K562 (cell line): ENCODE measurements around the gene SRRM4. TPM values are rescaled to one million over a fixed set of nuclear protein-coding genes. Genes with fewer than 3 reads are reported as not detected.

Experiments
- CBX2 ChIP-seq: fragments of 200-600 bp; sonication (generic); IDR thresholded peaks from one replicate; pipeline ENCODE4 v1.6.1; 2012; ENCODE audit warnings: mild to moderate bottlenecking, low read length, inconsistent platforms; ENCODE audit not compliant: insufficient read depth, poor library complexity, severe bottlenecking
- ETV6 ChIP-seq, 3 experiments: fragments of 150-350 bp in 1 of 3; sonication (generic) in 1 of 3; formaldehyde crosslinking in 1 of 3; IDR thresholded peaks; 2 replicates each; pipeline versions ENCODE4 v1.6.1 to v1.8.0; 2014 to 2022; ENCODE audit warnings: borderline replicate concordance in 2 of 3, low read depth in 2 of 3, antibody characterized with exemption in 1 of 3, low read length in 1 of 3, mild to moderate bottlenecking in 1 of 3, missing genetic modification reagents in 1 of 3
- HNRNPUL1 ChIP-seq: fragments of 200-400 bp; formaldehyde crosslinking; IDR thresholded peaks from 2 replicates; pipeline ENCODE4 v1.6.1; 2017; ENCODE audit warnings: low read length
- KAT8 ChIP-seq: fragments of 450-650 bp; IDR thresholded peaks from 2 replicates; pipeline ENCODE4 v1.6.1; 2016; ENCODE audit warnings: low read depth, mild to moderate bottlenecking
- MCM5 ChIP-seq: fragments of 450-650 bp; IDR thresholded peaks from 2 replicates; pipeline ENCODE4 v1.6.1; 2016; ENCODE audit warnings: low read depth
- MTF1 ChIP-seq: fragments of 250-450 bp; sonication (Bioruptor Pico); IDR thresholded peaks from 2 replicates; pipeline ENCODE4 v1.9.0; 2021; ENCODE audit warnings: moderate library complexity, mild to moderate bottlenecking, inconsistent platforms, borderline replicate concordance
- NCOR1 ChIP-seq: fragments of 450-650 bp; IDR thresholded peaks from 2 replicates; pipeline ENCODE4 v1.6.1; 2016; ENCODE audit warnings: mild to moderate bottlenecking, moderate library complexity
- NONO ChIP-seq, 2 experiments: fragments of 200-400 bp in 1 of 2; fragments of 450-650 bp in 1 of 2; formaldehyde crosslinking in 1 of 2; IDR thresholded peaks; 2 replicates each; pipeline ENCODE4 v1.6.1; 2017; ENCODE audit warnings: low read depth in 2 of 2, mild to moderate bottlenecking in 2 of 2, moderate library complexity in 2 of 2, low read length in 1 of 2
- SMARCA5 ChIP-seq: fragments of 450-650 bp; IDR thresholded peaks from 2 replicates; pipeline ENCODE4 v1.6.1; 2016
- ZNF311 ChIP-seq: fragments of 250-450 bp; sonication (Bioruptor Pico); IDR thresholded peaks from 2 replicates; pipeline ENCODE4 v1.4.0; 2020; ENCODE audit warnings: mild to moderate bottlenecking, moderate library complexity
- ZNF318 ChIP-seq, 2 experiments: fragments of 450-650 bp; IDR thresholded peaks; 2 replicates each; pipeline ENCODE4 v1.6.1; 2016; ENCODE audit warnings: mild to moderate bottlenecking in 2 of 2, borderline replicate concordance in 1 of 2, low read depth in 1 of 2, moderate library complexity in 1 of 2
- polyA plus RNA-seq, 8 experiments: library from polyadenylated mRNA; depleted of rRNA in 4 of 8; stranded (reverse) in 5 of 8; unstranded in 3 of 8; fragments of >200 nt; fragmentation: Nextera tagmentation in 2 of 8; fragmentation: Illumina TruSeq in 1 of 8; extraction: Ambion mirVana in 2 of 8; extraction: Trizol in 1 of 8; gene quantifications; 2 replicates each; pipeline versions ENCODE4 v1.2.1 to v1.2.3, GENCODE V29; 2011 to 2014; ENCODE audit warnings: inconsistent platforms in 1 of 8, missing spikeins in 1 of 8
- total RNA-seq, 7 experiments: library from RNA; depleted of rRNA in 6 of 7; stranded (reverse); fragments of >200 nt in 6 of 7; fragmentation: Illumina TruSeq in 2 of 7; extraction: Trizol in 2 of 7; gene quantifications; 2 replicates each; pipeline versions ENCODE4 v1.2.1 to v1.2.3, GENCODE V29; 2011 to 2021; ENCODE audit warnings: low replicate concordance in 1 of 7

Gene SRRM4
- total and polyA plus RNA-seq, 9 of the 15 experiments (the other 6 are each of a cell fraction or from before 2014, with no cell fraction given) = not detected

GRCh38 chr12:119008691-119009221, 27.4 kb downstream of the SRRM4 start (continued):
- TF ChIP-seq ETV6 (IDR thresholded peaks at IDR 0.05; ENCODE audit: borderline replicate concordance in 1 of 2, low read depth in 2 of 2, low read length in 1 of 2) = no peak
- TF ChIP-seq ETV6 (CRISPR knock-in tag; IDR thresholded peaks at IDR 0.05; ENCODE audit: borderline replicate concordance) = no peak
- TF ChIP-seq MCM5 = no peak
- no peak for TF ChIP-seq ZNF318 (IDR thresholded peaks at IDR 0.05; ENCODE audit: borderline replicate concordance in 1 of 2, low read depth in 1 of 2)
- TF ChIP-seq HNRNPUL1 = no peak
- TF ChIP-seq KAT8 = no peak
- no peak for TF ChIP-seq SMARCA5
- no peak for TF ChIP-seq NCOR1
- TF ChIP-seq CBX2 = no peak
- TF ChIP-seq ZNF311 (CRISPR knock-in tag) = no peak
- no peak for TF ChIP-seq MTF1 (CRISPR knock-in tag)
- no peak for TF ChIP-seq NONO (IDR thresholded peaks at IDR 0.05; ENCODE audit: low read depth in 2 of 2, low read length in 1 of 2)
- TF ChIP-seq, all 486 proteins: peak for 0
